GM12875 (cell line): Measurements from ENCODE around the gene FBXO2.

Experiments used
- H3K4me3 ChIP-seq: one replicate; pipeline ENCODE4 v1.5.1; 2011; ENCODE audit warnings: low read depth, low read length, control low read depth
- CTCF ChIP-seq: IDR thresholded peaks from 2 replicates; pipeline ENCODE4 v1.5.1; 2011; ENCODE audit warnings: low read depth, mild to moderate bottlenecking, control low read depth, inconsistent platforms, low read length, moderate library complexity, borderline replicate concordance; ENCODE audit not compliant: insufficient read depth

Gene FBXO2

DNA sequence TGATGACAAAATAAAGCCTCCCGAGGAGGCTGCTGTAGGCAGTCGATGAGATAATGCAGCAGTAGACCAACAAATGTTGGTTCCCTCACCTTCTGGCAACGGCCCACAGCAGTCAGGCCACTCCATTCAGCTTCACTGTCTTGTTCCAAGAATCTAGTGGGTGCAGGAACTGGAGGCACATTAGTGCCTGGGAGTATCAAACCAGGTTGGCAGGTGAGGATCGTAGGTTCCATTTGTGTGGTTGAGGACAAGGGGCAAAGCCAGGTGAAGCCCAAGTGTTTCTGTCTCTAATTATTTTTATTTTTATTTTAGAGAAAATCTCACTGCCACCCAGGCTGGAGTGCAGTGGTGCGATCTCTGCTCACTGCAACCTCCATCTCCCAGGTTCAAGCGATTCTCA is 13.3 kb downstream of the FBXO2 start:
- no peak for TF ChIP-seq CTCF
- no peak overlapping the region for H3K4me3 ChIP-seq

- no peak overlapping the region for H3K4me3 ChIP-seq
- TF ChIP-seq CTCF = no peak
Measured at GRCh38 chr1:11640101-11640500, 14.1 kb downstream of the FBXO2 start.

DNA sequence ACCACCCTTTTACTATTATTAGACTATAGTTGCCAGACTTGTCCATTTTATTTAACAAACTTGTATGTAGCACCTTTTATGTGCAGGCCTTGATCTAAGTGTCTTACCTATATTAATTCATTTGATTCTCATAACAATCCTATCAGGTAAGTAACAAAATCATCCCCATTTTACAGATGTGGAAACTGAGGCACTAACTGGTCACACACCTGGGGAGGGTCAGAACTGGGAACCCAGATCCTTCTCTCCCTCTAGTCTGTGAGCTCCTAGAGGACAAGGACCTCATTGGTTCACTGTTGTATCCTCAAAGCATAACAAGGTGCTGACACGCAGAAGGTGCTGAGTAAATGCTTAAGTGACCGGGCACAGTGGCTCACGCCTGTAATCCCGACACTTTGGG is 14.9 kb downstream of the FBXO2 start:
- TF ChIP-seq CTCF = no peak
- no peak overlapping the region for H3K4me3 ChIP-seq

DNA sequence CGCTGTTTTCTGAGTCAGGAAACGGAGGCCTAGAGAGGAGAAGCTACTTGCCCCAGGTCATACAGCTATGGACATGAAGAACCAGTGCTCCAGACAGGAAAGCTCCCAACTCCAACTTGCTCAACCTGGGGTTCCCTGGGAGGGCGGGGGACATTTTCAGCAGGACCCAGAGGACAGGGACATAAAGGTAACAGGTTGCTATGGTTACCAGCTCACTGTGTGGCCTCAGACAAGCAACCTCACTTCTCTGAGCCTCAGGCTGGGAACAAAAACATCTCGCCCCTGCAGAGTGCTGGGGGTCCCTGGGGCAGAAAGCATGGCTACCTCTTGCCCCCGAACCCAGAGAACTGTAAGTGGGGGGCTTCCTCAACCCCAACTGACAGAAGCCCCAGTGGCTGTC is 16.1 kb downstream of the FBXO2 start:
- no peak overlapping the region for H3K4me3 ChIP-seq
- no peak for TF ChIP-seq CTCF

DNA sequence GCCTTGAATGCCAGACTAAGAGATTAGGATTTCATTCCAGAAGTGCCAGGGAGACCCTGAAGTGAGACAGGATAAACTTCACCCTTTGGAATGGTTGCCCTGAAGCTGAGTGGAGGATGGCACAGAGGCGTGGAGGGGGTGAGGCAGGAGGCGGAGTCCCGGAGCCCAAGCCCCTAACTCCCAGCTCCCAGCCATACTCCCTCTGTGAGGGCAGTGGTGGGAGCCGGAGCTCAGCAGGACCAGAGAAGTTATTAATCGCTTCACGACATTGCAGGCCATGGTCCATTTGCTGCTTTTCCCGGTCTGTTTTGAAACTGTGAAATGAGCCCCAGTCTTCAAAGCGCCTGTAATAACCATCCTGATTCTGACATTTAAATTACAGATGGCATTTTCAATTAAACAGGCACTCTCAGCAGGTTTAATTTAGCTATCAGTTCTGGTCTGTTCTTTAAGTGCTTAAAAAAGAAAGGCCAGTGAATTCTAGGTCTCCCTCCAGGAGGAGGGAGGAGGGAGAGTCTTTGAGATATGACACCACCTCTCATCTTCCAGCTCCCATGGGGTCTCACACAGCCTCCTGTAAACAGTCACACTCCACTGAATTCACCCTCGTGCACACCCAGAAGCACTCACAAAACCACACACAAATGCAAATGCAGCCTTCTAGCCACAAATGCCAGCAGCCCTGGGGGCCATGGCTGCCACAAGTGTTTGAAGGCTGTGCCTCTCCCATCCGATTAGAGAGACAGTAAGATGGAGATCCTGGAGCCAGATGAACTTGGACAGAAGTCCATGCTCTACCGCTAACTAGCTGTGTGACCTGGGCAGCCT is 19.6 kb downstream of the FBXO2 start:
- no peak for TF ChIP-seq CTCF

DNA sequence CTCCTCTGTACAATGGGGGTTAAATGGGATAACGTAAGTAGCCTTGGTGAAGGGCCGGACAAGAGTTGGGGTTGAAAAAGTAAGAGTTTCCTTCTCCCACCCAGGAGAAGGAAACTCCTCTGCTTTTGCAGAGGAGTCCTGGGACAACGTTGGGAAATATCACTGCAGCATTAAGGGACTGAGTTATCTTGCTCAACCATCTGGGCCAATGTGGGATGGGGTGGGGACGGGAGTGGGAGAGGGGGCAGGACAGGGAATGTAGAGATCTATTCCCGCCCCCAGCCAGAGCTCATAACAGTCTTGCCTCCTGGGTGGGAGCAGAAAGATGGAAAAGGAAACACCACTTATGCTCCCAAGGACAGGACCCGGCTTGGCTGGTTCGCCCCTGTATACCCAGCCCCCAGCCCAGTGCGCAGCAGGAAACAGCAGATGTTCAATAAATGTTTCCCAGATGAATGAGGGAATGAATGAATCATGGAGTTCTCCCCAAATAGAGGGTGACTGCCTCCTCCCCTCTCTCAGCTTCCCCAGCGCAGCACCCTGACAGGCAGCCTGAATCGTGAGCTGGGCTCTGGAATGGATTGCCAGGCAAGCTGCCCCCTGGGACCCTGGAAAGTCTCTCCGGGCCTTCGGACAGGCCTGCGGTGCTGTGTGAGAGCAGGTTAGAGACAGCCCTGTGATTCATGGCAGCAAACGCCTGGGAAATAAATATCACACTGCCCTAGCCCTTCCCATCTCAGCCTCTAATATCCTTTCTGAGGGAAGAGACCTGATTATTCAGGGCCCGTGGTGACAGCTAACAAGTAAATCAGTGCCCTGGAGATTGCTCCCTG is 24.8 kb downstream of the FBXO2 start:
- TF ChIP-seq CTCF = no peak
- no peak overlapping the region for H3K4me3 ChIP-seq

More for the DNA sequence above, 19.6 kb downstream of the FBXO2 start:
- H3K4me3 ChIP-seq = no peak overlapping the region
